ENCODE measurements around the gene TAB2.
A peak's percentile ranks its signal among the peaks of the same experiment; 100 is the strongest.
"Not testable (repeated sequence)": the region's sequence is repeated elsewhere in the genome, so short reads cannot be mapped to it uniquely, and the experiment has no call there.

Gene TAB2

DNA sequence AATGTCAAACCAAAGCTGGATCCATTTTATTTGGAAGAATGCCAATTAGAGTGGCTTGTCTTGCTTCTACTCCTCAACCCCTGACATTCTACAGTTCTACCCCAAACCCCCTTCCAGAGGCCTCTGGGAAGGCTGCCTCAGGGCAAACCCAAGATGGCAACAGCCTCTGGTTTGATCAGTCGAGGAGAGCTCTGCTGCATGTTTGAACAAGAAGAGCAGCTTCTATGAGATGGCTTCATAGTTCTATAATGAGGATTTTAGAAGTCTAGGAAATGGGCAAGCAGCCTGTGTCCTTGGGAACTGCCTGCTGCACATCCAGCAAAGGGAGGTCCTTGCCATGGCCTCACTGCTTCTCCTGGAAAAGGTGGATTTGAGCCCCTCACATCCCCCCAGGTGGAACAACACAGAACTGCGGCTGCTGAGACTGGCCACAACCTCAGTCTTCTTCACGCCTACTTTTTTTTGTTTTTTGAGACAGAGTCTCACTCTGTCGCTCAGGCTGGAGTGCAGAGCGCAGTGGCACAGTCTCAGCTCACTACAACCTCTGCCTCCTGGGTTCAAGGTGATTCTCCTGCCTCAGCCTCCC is 129.4 kb downstream of the TAB2 start:
- no peak for DNase-seq

GRCh38 chr6:149448821-149449453 is 131.4 kb downstream of the TAB2 start:
- DNase-seq: no peak

DNA sequence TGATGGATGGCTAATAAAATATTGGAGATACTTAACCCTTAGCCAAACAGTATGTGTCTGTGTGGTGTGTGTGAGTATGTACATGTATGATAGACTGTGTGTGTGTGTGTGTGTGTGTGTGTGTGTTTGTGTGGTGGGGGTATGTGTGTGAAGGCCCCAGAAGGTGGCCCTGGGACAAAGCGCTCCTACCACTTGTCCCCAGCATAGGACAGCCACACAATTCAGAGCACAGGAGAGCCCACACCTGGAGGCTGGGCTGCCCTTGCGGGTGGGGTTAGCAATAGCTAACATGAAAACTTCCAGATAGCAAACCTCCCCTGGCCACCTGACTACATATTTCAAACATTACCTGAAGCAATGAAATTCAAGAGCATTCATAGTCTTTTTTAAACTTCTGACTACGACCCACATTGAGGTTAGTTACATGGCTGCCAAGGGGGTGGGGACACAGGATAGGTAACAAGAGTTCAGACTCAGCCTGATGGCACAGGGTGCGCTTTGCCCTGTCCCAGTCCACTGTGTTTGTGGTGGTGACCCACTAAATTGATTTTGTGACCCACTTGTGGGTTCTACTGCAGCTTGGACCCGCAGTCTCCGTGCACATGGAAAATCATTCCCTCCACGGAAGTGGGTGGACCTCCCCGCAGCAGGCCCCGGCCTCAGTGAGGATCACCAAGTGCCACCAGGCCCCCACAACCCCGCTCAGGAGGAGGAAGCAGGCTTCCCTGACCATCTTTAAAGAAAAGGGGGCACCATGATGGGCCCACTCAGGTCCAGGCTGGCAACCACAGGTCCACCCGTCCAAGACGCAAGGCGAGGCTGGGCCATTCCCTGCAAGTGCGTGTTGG is 132.5 kb downstream of the TAB2 start:
- DNase-seq: no peak

GRCh38 chr6:149450679-149451375 is 133.3 kb downstream of the TAB2 start:
- no peak for DNase-seq

- DNase-seq: no peak
Measured at GRCh38 chr6:149451376-149452036, 134.0 kb downstream of the TAB2 start.

DNA sequence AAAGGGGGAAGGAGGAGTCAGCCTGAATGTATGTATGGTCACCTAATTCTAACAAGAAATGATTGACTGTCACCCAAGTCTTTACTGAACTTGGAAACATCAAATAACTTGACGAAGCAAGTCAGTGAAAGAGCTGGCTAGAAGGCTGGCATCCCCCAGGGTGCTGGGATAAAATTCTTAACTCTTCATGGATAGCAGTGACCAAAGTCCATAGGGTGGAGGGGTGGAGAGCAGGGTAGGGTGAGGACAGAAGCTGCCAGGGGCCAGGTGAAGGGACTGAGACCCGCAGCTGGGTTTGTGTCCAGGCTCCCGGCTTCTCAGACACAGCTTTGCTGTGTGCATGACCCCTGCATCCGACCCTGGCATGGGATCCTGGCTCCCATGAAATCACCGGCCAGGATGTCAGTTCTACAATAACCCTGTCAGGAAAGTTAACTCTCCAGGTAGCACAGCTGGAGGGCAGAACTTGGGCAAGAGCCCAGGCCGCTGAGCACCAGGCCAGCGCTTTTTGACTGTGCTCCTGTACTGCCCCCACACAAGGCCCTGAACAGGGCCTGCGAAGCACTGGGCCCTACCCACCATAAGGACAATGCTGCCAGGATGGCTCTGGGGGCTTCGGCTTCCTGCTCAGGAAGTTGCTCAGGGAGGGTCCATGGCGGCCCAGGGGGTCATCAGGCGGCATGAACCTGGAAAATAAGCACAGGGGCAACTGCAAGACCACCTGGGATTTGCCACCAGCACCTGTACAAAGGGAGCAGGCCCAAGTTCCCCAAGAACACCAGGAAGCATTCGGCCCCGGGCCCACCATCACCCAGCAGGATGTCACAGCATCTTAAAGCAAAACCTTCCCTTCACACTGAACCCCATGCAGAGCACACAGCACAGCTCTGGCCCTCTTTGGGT is 134.8 kb downstream of the TAB2 start:
- DNase-seq: no peak

DNA sequence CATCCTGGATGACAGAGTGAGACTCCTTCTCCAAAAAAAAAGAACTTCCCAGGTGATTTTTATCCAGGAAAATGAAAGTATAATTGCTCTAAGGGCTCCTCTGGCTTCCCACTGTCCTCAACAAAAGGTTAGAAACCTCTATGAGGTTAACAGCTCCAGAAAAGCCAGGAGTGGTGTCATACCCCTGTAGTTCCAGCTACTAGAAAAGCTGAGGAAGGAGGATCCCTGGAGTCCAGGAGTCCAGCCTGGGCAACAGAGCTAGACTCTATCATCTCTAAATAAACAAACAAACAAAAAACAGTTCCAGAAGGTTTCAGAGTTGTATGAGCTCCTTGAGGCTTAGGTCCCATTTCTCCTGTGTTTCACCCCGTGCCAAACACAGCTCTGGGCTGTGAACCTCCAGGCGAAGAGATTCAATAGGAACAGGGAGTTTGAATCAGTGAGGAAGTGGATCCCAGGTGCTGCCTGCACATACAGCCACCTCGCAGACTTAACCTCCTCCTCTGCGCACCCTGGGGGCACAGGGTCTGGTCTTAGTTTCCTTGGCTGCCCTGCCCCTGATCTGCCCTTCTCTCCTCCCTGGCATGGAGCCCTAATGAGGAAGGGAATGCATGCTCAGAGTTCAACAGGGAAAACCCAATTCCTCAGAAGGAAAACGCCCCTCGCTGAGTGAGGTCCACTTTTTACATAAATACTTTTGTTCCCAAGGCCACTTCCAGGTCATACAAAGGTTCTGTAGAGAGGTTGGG is 136.3 kb downstream of the TAB2 start:
- DNase-seq: no peak

- peak; percentile 71 for DNase-seq
Measured at GRCh38 chr6:149454346-149454848, 136.9 kb downstream of the TAB2 start.

DNA sequence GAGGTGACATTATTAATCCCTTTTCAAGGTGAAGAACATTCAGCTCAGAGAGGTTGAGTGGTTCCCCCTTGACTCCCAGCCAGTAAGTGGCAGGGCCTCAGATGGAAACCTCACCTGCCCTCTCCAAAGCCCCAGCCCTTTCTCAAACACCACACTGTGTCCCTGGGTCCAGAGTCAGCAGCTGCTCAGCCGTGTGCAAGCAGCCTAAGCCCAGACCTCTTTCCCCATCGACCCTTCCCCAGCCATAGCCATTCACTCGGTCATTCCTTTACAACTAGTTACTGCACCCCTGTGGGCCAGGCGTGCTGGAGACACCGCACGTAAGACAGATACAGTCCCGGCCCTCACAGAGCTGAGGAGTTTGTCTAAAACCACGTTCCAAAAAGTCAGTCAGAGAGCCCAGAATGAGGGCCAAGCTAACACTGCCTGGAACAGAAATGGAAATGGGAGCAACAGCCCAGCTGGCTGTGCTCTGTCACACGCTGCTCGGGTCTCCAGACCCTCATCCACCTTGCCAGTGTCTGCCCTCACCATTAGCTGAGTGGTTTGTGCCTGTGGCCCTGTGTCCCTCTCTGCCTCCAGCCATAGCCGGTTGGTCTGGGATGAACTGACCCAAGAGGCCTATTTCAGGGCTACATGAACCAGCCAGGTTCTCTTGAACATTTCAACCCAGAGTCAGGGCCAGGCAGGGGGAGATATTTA is 137.7 kb downstream of the TAB2 start:
- DNase-seq: no peak

DNA sequence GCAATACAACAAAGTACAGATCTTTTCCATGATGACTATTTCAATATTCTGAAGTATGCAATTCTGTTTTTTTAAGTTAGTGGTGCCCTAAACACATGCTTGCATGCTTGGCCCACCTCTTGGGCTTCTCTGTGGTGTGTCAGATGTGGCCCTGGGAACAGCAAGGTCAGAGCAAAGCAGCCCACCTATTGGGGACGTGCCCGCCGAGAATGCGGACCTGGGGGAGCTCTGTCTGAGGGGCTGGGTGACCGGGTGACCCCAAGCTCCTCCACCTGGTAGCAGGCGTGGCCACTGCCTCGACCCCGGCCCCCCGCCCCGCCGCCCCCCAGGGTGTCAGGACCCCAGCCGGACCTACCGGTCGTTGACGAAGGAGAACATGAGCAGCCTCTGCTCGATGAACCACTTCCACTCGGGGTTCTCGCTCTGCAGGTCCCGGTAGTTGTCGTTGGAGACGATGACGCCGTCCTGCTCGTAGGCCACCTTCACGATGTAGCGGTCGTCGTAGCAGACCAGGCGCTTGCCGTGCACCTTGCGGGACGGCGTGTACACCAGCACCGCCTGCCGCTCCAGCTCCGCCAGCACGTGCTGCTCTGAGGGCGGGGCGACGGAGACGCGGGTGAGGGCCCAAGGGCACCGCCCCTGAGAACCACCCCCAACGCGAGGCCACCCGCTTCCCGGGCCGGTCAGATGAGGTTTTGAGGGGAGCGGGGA is 139.0 kb downstream of the TAB2 start:
- DNase-seq: no peak

- DNase-seq: no peak
Measured at GRCh38 chr6:149457316-149457884, 139.9 kb downstream of the TAB2 start.

DNA sequence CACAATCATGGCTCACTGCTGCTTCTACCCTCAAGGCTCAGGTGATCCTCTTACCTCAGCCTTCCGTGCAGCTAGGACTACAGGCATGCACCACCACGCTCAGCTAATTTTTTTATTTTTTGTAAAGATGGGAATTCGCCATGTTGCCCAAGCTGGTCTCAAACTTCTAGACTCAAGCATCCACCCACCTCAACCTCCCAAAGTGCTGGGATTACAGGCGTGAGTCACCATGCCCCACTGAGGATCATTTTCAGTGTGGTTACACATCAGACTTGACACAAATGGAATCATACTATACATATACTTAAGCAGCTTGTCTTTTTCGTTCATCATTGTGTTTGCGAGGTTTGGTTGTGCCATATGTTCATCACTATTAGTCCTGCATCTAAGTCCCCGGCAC is 140.7 kb downstream of the TAB2 start:
- DNase-seq: no peak

- no peak for DNase-seq
Measured at GRCh38 chr6:149458806-149459205, 141.3 kb downstream of the TAB2 start.

DNA sequence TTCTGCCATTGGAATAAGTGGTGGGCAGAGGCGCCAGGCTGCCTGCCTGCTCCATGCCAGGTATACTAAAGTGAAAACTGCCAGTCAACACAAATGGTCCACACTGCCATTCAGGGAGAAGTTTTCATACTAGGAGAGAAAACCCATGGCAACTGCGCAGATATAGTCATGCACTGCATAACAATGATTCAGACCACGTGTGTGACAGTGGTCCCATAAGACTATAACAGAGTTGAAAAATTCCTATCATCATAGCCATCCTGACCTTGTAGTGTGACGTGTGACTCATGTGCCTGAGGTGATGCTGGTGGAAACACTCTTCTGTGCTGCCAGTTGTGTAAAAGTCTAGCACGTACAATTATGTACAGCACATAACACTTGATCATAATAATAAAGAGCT is 142.2 kb downstream of the TAB2 start:
- DNase-seq: no peak

DNA sequence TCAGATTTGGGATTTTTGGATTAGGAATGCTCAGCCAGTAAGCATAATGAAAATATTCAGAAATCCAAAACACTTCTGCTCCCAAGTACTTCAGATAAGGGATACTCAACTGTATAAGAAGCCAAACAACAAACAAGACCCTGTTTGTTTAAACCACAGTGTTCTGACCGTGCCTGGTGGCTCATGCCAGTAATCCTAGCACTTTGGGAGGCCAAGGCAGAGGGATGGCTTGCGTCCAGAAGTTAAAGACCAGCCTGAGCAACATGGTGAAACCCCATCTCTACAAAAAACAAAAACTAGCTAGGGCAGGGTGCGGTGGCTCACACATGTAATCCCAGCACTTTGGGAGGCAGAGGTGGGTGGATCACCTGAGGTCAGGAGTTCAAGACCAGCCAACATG is 142.7 kb downstream of the TAB2 start:
- DNase-seq: not testable (repeated sequence)

All from NCI-H1105 (cell line).